ENCODE measurements around the gene CREBRF. TPM values are rescaled to one million over a fixed set of nuclear protein-coding genes. Genes with fewer than 3 reads are reported as not detected.
A peak's percentile ranks its signal among the peaks of the same experiment; 100 is the strongest.

CREBRF gene
- total and polyA plus RNA-seq, 4 donors = 8.1 to 48.5 (median 15.7) TPM

- 90 to 91% methylated on average over 8 of the region's 8 CpGs for WGBS, 2 donors
- H3K9me3 ChIP-seq (ENCODE audit: control insufficient read depth in 4 of 4, insufficient read depth in 3 of 4, low read length in 3 of 4) = no peaks in the 10 kb centered on the region
- no peak overlapping the region for H3K9ac ChIP-seq (ENCODE audit: insufficient read depth in 1 of 2, low read length in 2 of 2)
- no peak overlapping the region for H3K27ac ChIP-seq (ENCODE audit: low read depth in 1 of 2, low read length in 1 of 2)
- no peak overlapping the region for H3K4me3 ChIP-seq
- no peaks in the 10 kb centered on the region for H3K27me3 ChIP-seq (ENCODE audit: control insufficient read depth in 3 of 3, insufficient read depth in 3 of 3, low read length in 2 of 3)
- DNase-seq (no peak), ATAC-seq (ENCODE audit: insufficient read depth, low FRiP score) (no peak)
- H3K36me3 ChIP-seq (ENCODE audit: control insufficient read depth in 4 of 4, insufficient read depth in 4 of 4, low read length in 4 of 4) = peaks cover 5 to 44% (median 24%) of the 10 kb centered on the region in 4 donors
- H3K4me1 ChIP-seq (ENCODE audit: control insufficient read depth in 5 of 5, insufficient read depth in 5 of 5, low read length in 5 of 5) = no peaks in the 10 kb centered on the region
- no peak for TF ChIP-seq CTCF (IDR thresholded peaks at IDR 0.05; ENCODE audit: control extremely low read depth, extremely low read depth)
Observed at GRCh38 chr5:173158366-173158765, 102.2 kb downstream of the CREBRF start.

- H3K27ac ChIP-seq (ENCODE audit: low read depth in 1 of 2, low read length in 1 of 2) = no peak overlapping the region
- no peaks in the 10 kb centered on the region for H3K4me1 ChIP-seq (ENCODE audit: control insufficient read depth in 5 of 5, insufficient read depth in 5 of 5, low read length in 5 of 5)
- WGBS, 2 donors = 63 to 98% methylated on average over 3 of the region's 3 CpGs
- no peak for DNase-seq
- TF ChIP-seq CTCF (IDR thresholded peaks at IDR 0.05; ENCODE audit: control extremely low read depth, extremely low read depth) = no peak
- peaks cover 5 to 50% (median 21%) of the 10 kb centered on the region in 4 donors for H3K36me3 ChIP-seq (ENCODE audit: control insufficient read depth in 4 of 4, insufficient read depth in 4 of 4, low read length in 4 of 4)
- no peaks in the 10 kb centered on the region for H3K9me3 ChIP-seq (ENCODE audit: control insufficient read depth in 4 of 4, insufficient read depth in 3 of 4, low read length in 3 of 4)
- ATAC-seq (ENCODE audit: insufficient read depth, low FRiP score) = no peak
- H3K4me3 ChIP-seq = no peak overlapping the region
- no peak overlapping the region for H3K9ac ChIP-seq (ENCODE audit: insufficient read depth in 1 of 2, low read length in 2 of 2)
- H3K27me3 ChIP-seq (ENCODE audit: control insufficient read depth in 3 of 3, insufficient read depth in 3 of 3, low read length in 2 of 3) = no peaks in the 10 kb centered on the region
Observed at GRCh38 chr5:173159256-173159655, 103.1 kb downstream of the CREBRF start.

GRCh38 chr5:173161148-173161547 is 105.0 kb downstream of the CREBRF start:
- H3K27ac ChIP-seq (ENCODE audit: low read depth in 1 of 2, low read length in 1 of 2) = no peak overlapping the region
- peaks cover 2 to 44% (median 18%) of the 10 kb centered on the region in 4 donors for H3K36me3 ChIP-seq (ENCODE audit: control insufficient read depth in 4 of 4, insufficient read depth in 4 of 4, low read length in 4 of 4)
- 96 to 100% methylated on average over 5 of the region's 5 CpGs for WGBS, 2 donors
- ATAC-seq (ENCODE audit: insufficient read depth, low FRiP score) (no peak), DNase-seq (no peak)
- no peak overlapping the region for H3K4me3 ChIP-seq
- H3K4me1 ChIP-seq (ENCODE audit: control insufficient read depth in 5 of 5, insufficient read depth in 5 of 5, low read length in 5 of 5) = no peaks in the 10 kb centered on the region
- no peak for TF ChIP-seq CTCF (IDR thresholded peaks at IDR 0.05; ENCODE audit: control extremely low read depth, extremely low read depth)
- no peaks in the 10 kb centered on the region for H3K9me3 ChIP-seq (ENCODE audit: control insufficient read depth in 4 of 4, insufficient read depth in 3 of 4, low read length in 3 of 4)
- H3K9ac ChIP-seq (ENCODE audit: insufficient read depth in 1 of 2, low read length in 2 of 2) = no peak overlapping the region
- no peaks in the 10 kb centered on the region for H3K27me3 ChIP-seq (ENCODE audit: control insufficient read depth in 3 of 3, insufficient read depth in 3 of 3, low read length in 2 of 3)

GRCh38 chr5:173163219-173163618 is 107.1 kb downstream of the CREBRF start:
- 90 to 93% methylated on average over 7 of the region's 7 CpGs for WGBS, 2 donors

More at GRCh38 chr5:173163219-173163618, 107.1 kb downstream of the CREBRF start:
- peaks cover 2 to 38% (median 14%) of the 10 kb centered on the region in 4 donors for H3K36me3 ChIP-seq (ENCODE audit: control insufficient read depth in 4 of 4, insufficient read depth in 4 of 4, low read length in 4 of 4)
- no peak overlapping the region for H3K4me3 ChIP-seq
- TF ChIP-seq CTCF (IDR thresholded peaks at IDR 0.05; ENCODE audit: control extremely low read depth, extremely low read depth) = no peak
- H3K27me3 ChIP-seq (ENCODE audit: control insufficient read depth in 3 of 3, insufficient read depth in 3 of 3, low read length in 2 of 3) = no peaks in the 10 kb centered on the region
- no peaks in the 10 kb centered on the region for H3K9me3 ChIP-seq (ENCODE audit: control insufficient read depth in 4 of 4, insufficient read depth in 3 of 4, low read length in 3 of 4)
- no peaks in the 10 kb centered on the region for H3K4me1 ChIP-seq (ENCODE audit: control insufficient read depth in 5 of 5, insufficient read depth in 5 of 5, low read length in 5 of 5)
- H3K27ac ChIP-seq (ENCODE audit: low read depth in 1 of 2, low read length in 1 of 2) = peak overlapping the region in 1 of 2 donors; percentile 25
- no peak overlapping the region for H3K9ac ChIP-seq (ENCODE audit: insufficient read depth in 1 of 2, low read length in 2 of 2)
- ATAC-seq (ENCODE audit: insufficient read depth, low FRiP score) = no peak
- DNase-seq = no peak

Data from lung (tissue), 12 donors.